Lung (tissue), 12 donors: ENCODE measurements around the gene CLOCK. TPM values are rescaled to one million over a fixed set of nuclear protein-coding genes. Genes with fewer than 3 reads are reported as not detected.

ENCODE experiments used
- ATAC-seq: fragments of 200-7000 bp; cut with Tn5 transposase; one replicate; pipeline ENCODE4 v1.9.1; 2020; ENCODE audit warnings: moderate number of reproducible peaks; ENCODE audit not compliant: insufficient read depth, low FRiP score
- DNase-seq, 3 donors: peaks; one replicate each; pipeline ENCODE4 v3.0.0-alpha.2; 2013 to 2017
- H3K27ac ChIP-seq, 2 donors: one replicate each; pipeline ENCODE4 v1.5.1; 2013; ENCODE audit warnings: mild to moderate bottlenecking in 2 of 2, moderate library complexity in 2 of 2, control low read depth in 1 of 2, inconsistent platforms in 1 of 2, low read depth in 1 of 2, low read length in 1 of 2
- H3K27me3 ChIP-seq, 3 donors: one replicate each; pipeline ENCODE4 v1.5.1; 2013; ENCODE audit warnings: low read length in 2 of 3; ENCODE audit not compliant: control insufficient read depth in 3 of 3, insufficient read depth in 3 of 3
- H3K36me3 ChIP-seq, 4 donors: one replicate each; pipeline ENCODE4 v1.5.1; 2013; ENCODE audit warnings: low read length in 4 of 4, mild to moderate bottlenecking in 1 of 4, moderate library complexity in 1 of 4; ENCODE audit not compliant: control insufficient read depth in 4 of 4, insufficient read depth in 4 of 4
- H3K4me1 ChIP-seq, 5 donors: one replicate each; pipeline ENCODE4 v1.5.1; 2013; ENCODE audit warnings: low read length in 5 of 5, mild to moderate bottlenecking in 2 of 5, moderate library complexity in 1 of 5; ENCODE audit not compliant: control insufficient read depth in 5 of 5, insufficient read depth in 5 of 5
- H3K4me3 ChIP-seq: one replicate; pipeline ENCODE4 v1.5.1; 2013; ENCODE audit warnings: mild to moderate bottlenecking, control low read depth, moderate library complexity
- H3K9ac ChIP-seq, 2 donors: one replicate each; pipeline ENCODE4 v1.5.1; 2013; ENCODE audit warnings: low read length in 2 of 2, control low read depth in 1 of 2; ENCODE audit not compliant: insufficient read depth in 1 of 2
- H3K9me3 ChIP-seq, 4 donors: one replicate each; pipeline ENCODE4 v1.5.1; 2013; ENCODE audit warnings: low read length in 3 of 4, mild to moderate bottlenecking in 1 of 4, moderate library complexity in 1 of 4; ENCODE audit not compliant: control insufficient read depth in 4 of 4, insufficient read depth in 3 of 4
- WGBS, 2 donors: extraction: QIAGEN DNeasy Blood & Tissue Kit; methylation state at CpG; one replicate each; pipeline ENCODE4 v1.1.7; 2013; 5-methylcytosine and 5-hydroxymethylcytosine counted together
- polyA plus RNA-seq, 2 donors: library from polyadenylated mRNA; stranded (reverse); fragments of 200-250 nt; gene quantifications; one replicate each; pipeline ENCODE4 v1.2.1, GENCODE V29; 2013
- total RNA-seq, 2 donors: library from RNA; depleted of rRNA in 1 of 2; stranded (reverse); fragments of >200 nt in 1 of 2; gene quantifications; one replicate each; pipeline ENCODE4 v1.2.1, GENCODE V29; 2014 to 2021
- TF ChIP-seq, protein P1 (sequence below): IDR thresholded peaks from 2 replicates; pipeline ENCODE4 v1.5.1; 2012; ENCODE audit warnings: mild to moderate bottlenecking; ENCODE audit errors: control extremely low read depth, extremely low read depth
- donor health status: control.
- donor health status: control.
- donor health status: Bipolar disorder and iron deficiency.
- donor health status: healthy.
- donor health status: DM: yes; HTN: yes; CAD: no.

The CLOCK gene
- total and polyA plus RNA-seq, 4 donors, result 6.2 to 29.7 (median 14.7) TPM

DNA sequence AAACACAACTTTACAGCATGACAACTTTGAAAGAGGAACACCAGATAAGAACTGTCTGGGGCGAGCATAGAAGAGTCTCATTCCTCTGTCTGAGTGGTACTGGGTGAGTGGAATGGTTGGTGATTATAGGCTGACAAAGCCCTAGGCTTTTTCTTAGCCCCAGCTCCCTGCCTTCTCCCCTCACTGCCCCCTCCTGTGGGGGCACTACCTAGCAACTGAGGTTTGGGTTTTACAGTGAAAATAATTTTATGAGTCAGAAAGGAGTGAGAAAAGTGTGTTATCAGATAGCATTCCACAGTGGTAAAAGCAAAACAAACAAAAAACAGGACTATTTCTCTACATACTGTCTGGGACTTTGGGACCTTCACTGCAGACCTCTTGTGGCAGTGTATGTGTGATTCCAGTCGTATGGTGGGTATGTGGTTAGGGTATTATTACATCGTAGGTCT lies 161.5 kb downstream of the CLOCK start:
- Histone ChIP-seq H3K4me1 (peaks cover 0 to 3% (median 0%) of the 10 kb centered on the region in 5 donors), H3K9ac (no peak overlapping the region), H3K9me3 (no peaks in the 10 kb centered on the region), H3K27me3 (no peaks in the 10 kb centered on the region), H3K27ac (no peak overlapping the region), H3K4me3 (no peak overlapping the region), H3K36me3 (no peaks in the 10 kb centered on the region)
- no peak for DNase-seq
- no peak for ATAC-seq
- WGBS, 2 donors, result 74 to 77% methylated on average over 3 of the region's 3 CpGs
- TF ChIP-seq, protein P1, sequence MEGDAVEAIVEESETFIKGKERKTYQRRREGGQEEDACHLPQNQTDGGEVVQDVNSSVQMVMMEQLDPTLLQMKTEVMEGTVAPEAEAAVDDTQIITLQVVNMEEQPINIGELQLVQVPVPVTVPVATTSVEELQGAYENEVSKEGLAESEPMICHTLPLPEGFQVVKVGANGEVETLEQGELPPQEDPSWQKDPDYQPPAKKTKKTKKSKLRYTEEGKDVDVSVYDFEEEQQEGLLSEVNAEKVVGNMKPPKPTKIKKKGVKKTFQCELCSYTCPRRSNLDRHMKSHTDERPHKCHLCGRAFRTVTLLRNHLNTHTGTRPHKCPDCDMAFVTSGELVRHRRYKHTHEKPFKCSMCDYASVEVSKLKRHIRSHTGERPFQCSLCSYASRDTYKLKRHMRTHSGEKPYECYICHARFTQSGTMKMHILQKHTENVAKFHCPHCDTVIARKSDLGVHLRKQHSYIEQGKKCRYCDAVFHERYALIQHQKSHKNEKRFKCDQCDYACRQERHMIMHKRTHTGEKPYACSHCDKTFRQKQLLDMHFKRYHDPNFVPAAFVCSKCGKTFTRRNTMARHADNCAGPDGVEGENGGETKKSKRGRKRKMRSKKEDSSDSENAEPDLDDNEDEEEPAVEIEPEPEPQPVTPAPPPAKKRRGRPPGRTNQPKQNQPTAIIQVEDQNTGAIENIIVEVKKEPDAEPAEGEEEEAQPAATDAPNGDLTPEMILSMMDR, result no peak

GRCh38 chr4:55382488-55383003 lies 164.2 kb downstream of the CLOCK start:
- H3K9ac ChIP-seq, result no peak overlapping the region
- H3K27me3 ChIP-seq, result no peaks in the 10 kb centered on the region
- H3K9me3 ChIP-seq, result no peaks in the 10 kb centered on the region
- H3K4me3 ChIP-seq, result no peak overlapping the region
- WGBS, 2 donors, result 80 to 86% methylated on average over 3 of the region's 3 CpGs
- peaks cover 0 to 3% (median 0%) of the 10 kb centered on the region in 5 donors for H3K4me1 ChIP-seq
- ATAC-seq (no peak), DNase-seq (no peak)
- H3K36me3 ChIP-seq, result no peaks in the 10 kb centered on the region
- no peak overlapping the region for H3K27ac ChIP-seq
- TF ChIP-seq, protein P1, result no peak

DNA sequence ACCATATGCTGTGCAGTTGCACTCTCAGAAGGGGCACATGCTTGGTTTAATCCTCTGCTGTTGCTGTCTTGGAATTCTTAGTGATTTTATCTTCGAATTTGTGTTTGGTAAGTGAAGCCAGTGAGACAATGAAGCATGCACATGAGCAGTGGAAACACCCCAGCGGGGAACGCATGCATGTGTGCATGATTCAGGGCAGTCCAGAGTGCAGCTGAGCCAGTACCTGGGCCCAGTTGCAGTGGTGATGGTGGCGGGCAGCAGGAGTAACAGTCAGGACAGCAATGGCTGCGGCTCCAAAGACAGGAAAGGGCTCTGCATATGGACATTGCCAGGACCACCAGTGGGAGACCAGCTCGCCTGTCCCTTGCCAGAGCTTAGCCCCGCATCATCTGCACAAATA lies 165.2 kb downstream of the CLOCK start:
- Histone ChIP-seq H3K9me3 (no peaks in the 10 kb centered on the region), H3K27me3 (no peaks in the 10 kb centered on the region), H3K4me1 (peaks cover 0 to 3% (median 0%) of the 10 kb centered on the region in 5 donors), H3K4me3 (no peak overlapping the region), H3K27ac (no peak overlapping the region), H3K9ac (no peak overlapping the region), H3K36me3 (no peaks in the 10 kb centered on the region)
- TF ChIP-seq, protein P1, result no peak
- DNase-seq (no peak), ATAC-seq (no peak)
- WGBS, 2 donors, result 84 to 86% methylated on average over 7 of the region's 7 CpGs

- no peak overlapping the region for H3K4me3 ChIP-seq
- H3K36me3 ChIP-seq, result no peaks in the 10 kb centered on the region
- peaks cover 0 to 3% (median 0%) of the 10 kb centered on the region in 5 donors for H3K4me1 ChIP-seq
- no peaks in the 10 kb centered on the region for H3K27me3 ChIP-seq
- TF ChIP-seq, protein P1, result no peak
- no peak for DNase-seq
- H3K9me3 ChIP-seq, result no peaks in the 10 kb centered on the region
- H3K27ac ChIP-seq, result no peak overlapping the region
- no peak overlapping the region for H3K9ac ChIP-seq
- no peak for ATAC-seq
- WGBS, 2 donors, result 87 to 91% methylated on average over 2 of the region's 2 CpGs
Measured at GRCh38 chr4:55380576-55380975, 166.1 kb downstream of the CLOCK start.
